Motor neuron (in vitro differentiated cells): ENCODE measurements around the gene FXYD7. TPM values are rescaled to one million over a fixed set of nuclear protein-coding genes. Genes with fewer than 3 reads are reported as not detected.

Experiments used
- ATAC-seq, 8 experiments: fragments of 200-7000 bp; cut with Tn5 transposase; replicated peaks in 6 of 8; 2 replicates each; pipeline ENCODE4 v1.8.0; 2021; ENCODE audit warnings: mild to moderate bottlenecking in 8 of 8, moderate library complexity in 8 of 8
- H3K27ac ChIP-seq, 2 donors: fragments of 250-450 bp; sonication (Bioruptor Pico); 2 replicates each; pipeline ENCODE4 v1.9.0; 2021; ENCODE audit warnings: antibody characterized with exemption in 2 of 2, mild to moderate bottlenecking in 2 of 2, moderate library complexity in 1 of 2
- H3K4me1 ChIP-seq, 2 donors: fragments of 250-450 bp; sonication (Bioruptor Pico); replicated peaks in 1 of 2; 2 replicates each; pipeline ENCODE4 v1.6.1; 2021; ENCODE audit warnings: antibody characterized with exemption in 2 of 2, mild to moderate bottlenecking in 2 of 2, moderate library complexity in 1 of 2
- H3K4me3 ChIP-seq, 5 donors: fragments of 250-450 bp; sonication (Bioruptor Pico); 2 replicates each; pipeline ENCODE4 v1.9.0; 2021; ENCODE audit warnings: antibody characterized with exemption in 5 of 5, mild to moderate bottlenecking in 5 of 5, moderate library complexity in 4 of 5
- WGBS, 10 experiments: fragments of 450-650 bp; shearing (Covaris generic); methylation state at CpG; one replicate each; pipeline ENCODE4 v1.0.0; 2022; 5-methylcytosine and 5-hydroxymethylcytosine counted together
- in situ Hi-C, 9 experiments: fragments of 400-800 bp; cut with MboI; loops; one replicate each; pipeline ENCODE4 v1.15.0; 2021; ENCODE audit warnings: low sequenced_read_pairs in 9 of 9, low pct_unique_long_range_greater_than_20kb in 2 of 9; ENCODE audit not compliant: unreplicated experiment in 9 of 9
- total RNA-seq, 8 experiments: library from RNA; unstranded; fragments of 300-600 nt; gene quantifications; 2 replicates each; pipeline versions ENCODE4 v1.2.3 to v1.2.4, GENCODE V29; 2022

Gene FXYD7
- total RNA-seq, 8 experiments from 2014 or later = 1.1 to 27.8 (median 14.5) TPM; not detected in 2

GRCh38 chr19:35136231-35136630 is 6.8 kb upstream of the FXYD7 start:
- in situ Hi-C loops = no loop called here
- ATAC-seq = no peak
- WGBS, 10 experiments = 0 to 83% (median 72%) methylated on average over 1 to 6 of the region's 11 CpGs; no CpG with 5 or more reads in 6 of the 10 experiments
- no peak overlapping the region for H3K27ac ChIP-seq
- H3K4me3 ChIP-seq = no peak overlapping the region
- H3K4me1 ChIP-seq = peaks cover 44 to 45% of the 10 kb centered on the region in 2 donors

DNA sequence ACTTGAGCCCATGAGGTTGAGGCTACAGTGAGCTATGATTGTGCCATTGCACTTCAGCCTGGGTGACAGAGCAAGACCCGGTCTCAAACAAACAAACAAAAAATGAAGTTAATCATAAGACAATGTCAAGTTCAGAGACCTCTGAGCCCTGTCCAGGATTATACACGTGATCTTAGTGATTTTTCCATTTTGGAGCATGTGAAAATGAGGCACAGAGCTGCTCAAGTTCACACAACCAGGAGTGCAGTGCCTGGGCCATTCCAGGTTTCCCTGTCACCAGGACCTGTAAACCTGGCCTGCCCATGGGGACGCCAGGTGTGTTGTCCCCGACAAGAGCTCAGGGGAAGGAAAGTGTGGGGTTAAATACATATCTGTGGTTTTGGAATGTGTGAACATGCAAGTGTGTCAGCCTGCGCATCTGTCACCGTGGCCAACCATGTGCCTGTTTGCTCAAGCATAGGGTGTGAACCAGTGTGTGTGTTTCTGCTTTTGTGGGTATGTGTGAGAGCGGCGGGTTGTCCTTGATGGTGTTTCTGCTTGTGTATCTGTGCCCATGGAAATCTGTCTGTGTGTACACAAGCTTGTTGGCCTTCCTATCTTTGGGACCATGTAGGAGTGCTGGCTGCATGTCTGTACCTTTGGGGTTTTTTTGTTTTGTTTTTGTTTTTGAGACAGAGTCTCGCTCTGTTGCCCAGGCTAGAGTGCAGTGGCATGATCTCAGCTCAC is 5.9 kb upstream of the FXYD7 start:
- H3K4me1 ChIP-seq = peaks cover 45% of the 10 kb centered on the region in 2 donors
- in situ Hi-C loops = no loop called here
- no peak for ATAC-seq

DNA sequence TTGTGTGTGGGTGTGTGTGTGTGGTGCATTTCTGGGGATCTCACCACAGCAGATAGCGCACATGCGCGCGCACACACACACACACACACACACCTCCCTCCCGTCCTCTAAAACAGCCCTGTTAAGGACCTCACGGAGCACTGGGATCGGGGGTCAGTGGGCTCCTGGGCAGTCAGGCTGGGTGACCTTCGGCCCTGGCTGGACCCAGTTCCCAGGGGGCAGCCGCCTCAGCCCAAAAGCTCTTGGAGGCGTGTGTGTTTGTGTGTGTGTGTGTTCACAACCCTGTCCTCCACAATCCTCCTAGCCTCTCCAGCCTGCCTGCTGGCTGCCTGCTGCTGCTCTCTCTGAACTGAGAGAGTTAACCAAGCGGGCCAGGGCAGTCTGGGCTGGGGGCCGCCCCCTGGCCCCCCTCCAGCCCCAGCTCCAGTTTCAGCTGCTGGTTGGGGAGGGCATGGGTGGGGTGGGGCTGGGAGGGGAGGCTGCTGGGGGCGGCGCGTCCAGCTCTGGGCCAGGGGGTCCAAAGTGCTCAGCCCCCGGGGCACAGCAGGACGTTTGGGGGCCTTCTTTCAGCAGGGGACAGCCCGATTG is 4.7 kb upstream of the FXYD7 start, which contains the start of gene FXYD1:
FXYD1 (plus strand) TSS at position 520 of the 588 bp plus-strand sequence. CDS start 1,256 bp downstream, outside the sequence.
- Histone ChIP-seq H3K4me1 (peaks cover 49% of the 10 kb centered on the region in 2 donors), H3K4me3 (peak within 1 kb of the TSS in 1 of 5 donors; percentile 1), H3K27ac (peak within 1 kb of the TSS; percentile 13 to 53)
- peak in 2 of 8 experiments; percentile 1 for ATAC-seq
- in situ Hi-C loops = no loop called here
- WGBS, 10 experiments = 0 to 100% methylated on average over 1 of the region's 18 CpGs; no CpG with 5 or more reads in 8 of the 10 experiments

More for the DNA sequence above, 5.9 kb upstream of the FXYD7 start:
- Histone ChIP-seq H3K4me3 (no peak overlapping the region), H3K27ac (no peak overlapping the region)
- WGBS, 10 experiments = 25 to 100% (median 86%) methylated on average over 1 to 4 of the region's 9 CpGs; no CpG with 5 or more reads in 1 of the 10 experiments

- in situ Hi-C loops = no loop called here
- Histone ChIP-seq H3K4me3 (peak overlapping the region in 4 of 5 donors; percentile 6 to 20 (median 16)), H3K27ac (peak overlapping the region in 1 of 2 donors; percentile 12), H3K4me1 (peaks cover 47 to 49% of the 10 kb centered on the region in 2 donors)
- WGBS, 10 experiments = 28 to 100% (median 60%) methylated on average over 1 to 3 of the region's 12 CpGs; no CpG with 5 or more reads in 5 of the 10 experiments
- no peak for ATAC-seq
Measured at GRCh38 chr19:35140207-35140961, 2.7 kb upstream of the FXYD7 start.

GRCh38 chr19:35140962-35141836 is 1.9 kb upstream of the FXYD7 start:
- peaks cover 44 to 45% of the 10 kb centered on the region in 2 donors for H3K4me1 ChIP-seq
- peak overlapping the region in 1 of 2 donors; percentile 12 for H3K27ac ChIP-seq
- WGBS, 10 experiments = 0 to 42% (median 33%) methylated on average over 1 to 8 of the region's 48 CpGs; no CpG with 5 or more reads in 4 of the 10 experiments
- in situ Hi-C loops = no loop called here
- peak; percentile 53 to 86 (median 60) for ATAC-seq
- peak overlapping the region in 4 of 5 donors; percentile 6 to 20 (median 16) for H3K4me3 ChIP-seq

DNA sequence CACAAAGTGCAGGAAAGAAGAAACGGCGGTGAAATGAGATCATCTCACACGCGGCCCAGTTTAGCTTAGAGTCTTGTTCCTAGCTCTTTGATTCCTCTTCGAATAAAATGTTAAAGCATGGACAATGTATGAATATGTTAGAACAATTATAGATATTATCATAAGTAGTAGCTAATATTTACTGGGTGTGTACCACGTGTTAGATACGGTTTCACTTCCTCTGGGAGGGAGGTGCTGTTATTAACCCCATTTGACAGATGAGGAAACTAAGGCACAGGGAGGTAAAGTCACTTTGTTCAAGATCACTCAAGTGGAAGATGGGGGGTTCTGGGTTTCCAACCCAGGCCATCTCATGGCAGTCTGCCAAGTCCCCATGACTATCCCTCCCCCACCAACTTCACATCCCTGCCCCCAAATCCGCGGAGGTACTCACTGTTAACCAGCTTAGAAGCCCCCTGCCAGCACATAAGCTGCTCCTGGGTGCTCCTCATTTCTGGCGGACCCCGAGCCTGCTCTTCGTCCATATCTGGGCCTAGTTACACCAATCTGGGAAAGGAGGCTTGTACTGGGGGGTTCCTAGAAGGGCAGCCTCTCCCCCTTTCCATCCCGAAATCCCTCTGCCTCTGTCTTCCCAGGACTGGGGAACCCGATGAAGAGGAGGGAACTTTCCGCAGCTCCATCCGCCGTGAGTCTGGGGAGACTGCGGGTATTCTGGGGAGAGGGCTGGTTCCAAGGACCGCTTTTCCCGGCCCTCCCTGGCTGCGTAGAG is 1.0 kb upstream of the FXYD7 start:
- no peak overlapping the region for H3K27ac ChIP-seq
- peaks cover 44 to 45% of the 10 kb centered on the region in 2 donors for H3K4me1 ChIP-seq
- peak overlapping the region; percentile 45 to 76 (median 50) for H3K4me3 ChIP-seq
- 20 to 71% (median 60%) methylated on average over 1 to 6 of the region's 21 CpGs; no CpG with 5 or more reads in 2 of the 10 experiments for WGBS, 10 experiments
- no peak for ATAC-seq
- in situ Hi-C loops = no loop called here

DNA sequence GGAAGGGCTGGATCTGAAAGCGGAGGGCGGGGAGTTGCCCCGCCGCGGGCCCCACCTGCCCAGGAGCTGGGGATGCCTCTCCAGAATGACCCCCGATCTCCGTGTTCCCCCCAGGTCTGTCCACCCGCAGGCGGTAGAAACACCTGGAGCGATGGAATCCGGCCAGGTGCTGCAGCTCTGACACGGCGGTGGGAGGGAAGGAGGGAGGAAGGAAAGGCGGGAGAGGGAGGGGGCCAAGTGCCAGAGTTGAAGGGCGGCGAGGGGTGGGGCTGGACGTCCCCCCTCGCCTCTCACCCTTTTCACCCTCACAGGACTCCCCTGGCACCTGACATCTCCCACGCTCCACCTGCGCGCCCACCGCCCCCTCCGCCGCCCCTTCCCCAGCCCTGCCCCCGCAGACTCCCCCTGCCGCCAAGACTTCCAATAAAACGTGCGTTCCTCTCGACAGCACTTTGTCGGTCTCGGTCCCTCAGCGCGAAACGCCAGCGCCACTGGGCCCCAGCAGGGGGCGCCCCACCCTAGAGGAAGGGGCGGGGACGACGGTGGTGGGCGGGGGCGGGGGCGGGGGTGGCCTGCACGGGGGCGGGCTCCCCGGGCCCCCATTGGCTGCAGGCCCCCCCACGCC is 337 bp upstream of the FXYD7 start:
- WGBS, 10 experiments = no CpG with 5 or more reads among the region's 46 CpGs
- Histone ChIP-seq H3K4me1 (peaks cover 44 to 45% of the 10 kb centered on the region in 2 donors), H3K4me3 (peak overlapping the region; percentile 45 to 76 (median 50)), H3K27ac (peak overlapping the region in 1 of 2 donors; percentile 63)
- peak in 6 of 8 experiments; percentile 3 to 52 (median 32) for ATAC-seq
- in situ Hi-C loops = no loop called here

DNA sequence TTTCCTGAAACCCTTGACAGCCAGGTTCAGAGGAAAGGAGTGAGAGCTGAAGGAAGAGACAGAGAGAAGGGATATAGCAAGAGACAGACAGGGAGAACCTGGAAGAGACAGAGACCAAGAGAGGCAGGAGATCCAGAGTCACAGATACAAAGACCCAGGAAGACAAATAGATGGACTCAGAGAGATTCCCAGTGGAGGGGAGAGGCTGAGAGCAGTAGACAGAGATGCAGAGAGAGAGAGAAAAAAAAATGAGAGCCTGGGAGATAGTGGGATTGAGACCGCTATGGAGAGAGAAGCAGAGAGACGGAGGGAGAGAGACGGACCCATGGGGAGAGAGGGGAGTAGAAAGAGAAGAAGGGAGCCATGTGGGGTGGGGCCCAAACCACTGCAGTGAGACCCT is 763 bp downstream of the FXYD7 start:
- H3K4me3 ChIP-seq = peak overlapping the region; percentile 45 to 76 (median 50)
- H3K4me1 ChIP-seq = peaks cover 35 to 38% of the 10 kb centered on the region in 2 donors
- peak in 5 of 8 experiments; percentile 0 to 9 (median 4) for ATAC-seq
- peak overlapping the region in 1 of 2 donors; percentile 63 for H3K27ac ChIP-seq
- in situ Hi-C loops = no loop called here
- WGBS, 10 experiments = 0 to 61% (median 22%) methylated on average over 2 to 3 of the region's 3 CpGs; no CpG with 5 or more reads in 2 of the 10 experiments

DNA sequence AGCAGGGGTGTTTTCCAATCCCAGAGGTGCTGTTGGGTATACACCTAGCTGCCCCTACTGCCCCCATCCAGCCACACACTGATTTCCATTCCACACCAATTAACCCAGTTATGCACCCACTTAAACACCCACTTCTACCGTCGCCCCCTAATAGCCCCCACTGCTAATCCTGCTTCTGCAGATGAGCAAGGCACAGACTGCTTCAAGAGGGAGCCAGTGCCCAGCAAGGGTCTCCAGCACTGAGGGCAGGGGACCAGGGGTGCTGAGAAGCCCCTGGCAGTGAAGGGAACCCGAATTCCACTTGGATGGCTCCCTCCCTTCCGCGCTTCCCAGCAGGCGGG is 1.2 kb downstream of the FXYD7 start:
- Histone ChIP-seq H3K4me1 (peaks cover 31 to 34% of the 10 kb centered on the region in 2 donors), H3K4me3 (peak overlapping the region; percentile 45 to 76 (median 50)), H3K27ac (peak overlapping the region in 1 of 2 donors; percentile 63)
- in situ Hi-C loops = no loop called here
- WGBS, 10 experiments = 0 to 8% methylated on average over 2 of the region's 6 CpGs; no CpG with 5 or more reads in 8 of the 10 experiments
- no peak for ATAC-seq

DNA sequence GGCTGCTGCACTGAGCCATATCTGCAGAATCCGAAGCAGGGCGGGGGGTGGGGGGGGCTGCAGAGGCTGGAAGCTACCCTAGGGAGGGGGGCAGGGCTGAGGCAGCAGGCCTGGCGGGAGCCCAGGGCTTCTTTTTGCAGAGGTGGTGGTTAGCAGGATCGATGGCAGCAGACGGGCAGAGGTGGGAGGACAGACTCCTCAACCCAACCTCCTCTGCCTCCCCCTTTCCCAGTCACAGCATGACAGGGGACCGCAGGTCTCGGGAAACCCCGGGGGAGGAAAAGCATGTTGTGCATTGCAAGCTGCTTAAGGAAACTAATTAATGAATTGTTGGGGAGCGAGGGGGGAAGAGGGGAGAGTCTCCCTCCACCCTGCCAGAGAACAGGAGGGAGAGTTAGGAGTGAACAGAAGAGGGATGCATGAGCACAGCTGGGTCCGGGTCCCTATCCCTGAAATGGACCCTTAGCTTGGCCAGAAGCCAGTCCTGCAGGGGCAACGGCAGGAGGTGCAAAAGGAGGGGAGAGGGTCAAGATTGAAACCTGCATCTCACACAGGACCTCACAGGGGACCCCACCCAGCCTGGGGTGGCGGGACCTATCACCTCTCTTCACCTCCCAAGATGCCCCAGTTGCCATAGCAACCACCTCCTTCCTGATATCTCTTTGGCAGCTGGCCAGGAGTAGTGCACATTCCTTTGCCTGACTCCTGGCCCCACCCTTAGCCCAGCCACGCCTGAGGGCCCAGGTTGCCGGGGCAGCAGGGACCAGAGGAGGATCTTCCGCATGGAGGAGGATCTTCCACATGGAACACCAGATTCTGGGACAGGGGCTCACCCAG is 1.8 kb downstream of the FXYD7 start:
- in situ Hi-C loops = no loop called here
- 0 to 40% (median 20%) methylated on average over 2 to 3 of the region's 15 CpGs; no CpG with 5 or more reads in 6 of the 10 experiments for WGBS, 10 experiments
- peak in 4 of 8 experiments; percentile 1 to 5 (median 2) for ATAC-seq
- Histone ChIP-seq H3K4me3 (peak overlapping the region; percentile 45 to 76 (median 50)), H3K4me1 (peaks cover 25 to 28% of the 10 kb centered on the region in 2 donors), H3K27ac (peak overlapping the region in 1 of 2 donors; percentile 57)
